DMS 273 (cell line): Measurements from ENCODE around the gene FRK.
"Not testable (repeated sequence)": the region's sequence is repeated elsewhere in the genome, so short reads cannot be mapped to it uniquely, and the experiment has no call there.

Experiments used
- DNase-seq: peaks from one replicate; lab custom pipeline; 2025; ENCODE audit not compliant: unreplicated experiment; lab: John Stamatoyannopoulos, UW

Gene FRK

DNA sequence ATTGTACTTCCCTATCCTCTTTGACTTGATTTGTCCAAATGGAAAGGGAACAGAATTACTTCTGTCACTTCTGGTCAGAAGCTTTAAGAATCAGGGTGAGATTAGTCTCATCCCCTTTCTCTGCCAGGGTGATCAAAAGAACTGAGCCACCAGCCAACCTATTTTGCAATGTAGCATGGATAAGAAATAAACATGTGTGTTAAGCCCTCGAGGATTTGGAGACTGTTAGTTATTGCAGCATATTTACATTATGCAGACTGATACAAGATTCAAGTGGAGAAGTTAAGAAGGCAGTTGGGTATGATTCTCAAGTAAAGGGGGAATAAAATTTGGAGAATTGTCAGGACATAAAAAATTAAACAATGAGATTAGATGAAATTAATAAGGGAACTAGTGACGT, 106.0 kb downstream of the FRK start:
- no peak for DNase-seq

DNA sequence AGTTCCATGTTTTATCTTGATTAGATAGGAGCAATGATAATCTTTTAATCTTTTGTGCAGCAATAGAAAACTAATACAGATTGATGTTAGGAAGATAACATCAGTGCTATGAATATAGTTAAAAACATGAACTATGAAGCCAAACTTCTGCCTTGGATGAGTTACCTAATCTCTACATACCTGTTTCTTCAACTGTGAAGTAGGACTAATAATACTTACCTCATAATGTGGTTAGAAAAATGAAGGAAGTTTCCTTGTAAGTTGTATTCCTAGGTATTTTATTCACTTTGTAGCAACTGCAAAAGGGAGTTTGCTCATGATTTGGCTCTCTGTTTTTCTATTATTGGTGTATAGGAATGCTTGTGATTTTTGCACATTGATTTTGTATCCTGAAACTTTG, 111.9 kb downstream of the FRK start:
- no peak for DNase-seq

DNA sequence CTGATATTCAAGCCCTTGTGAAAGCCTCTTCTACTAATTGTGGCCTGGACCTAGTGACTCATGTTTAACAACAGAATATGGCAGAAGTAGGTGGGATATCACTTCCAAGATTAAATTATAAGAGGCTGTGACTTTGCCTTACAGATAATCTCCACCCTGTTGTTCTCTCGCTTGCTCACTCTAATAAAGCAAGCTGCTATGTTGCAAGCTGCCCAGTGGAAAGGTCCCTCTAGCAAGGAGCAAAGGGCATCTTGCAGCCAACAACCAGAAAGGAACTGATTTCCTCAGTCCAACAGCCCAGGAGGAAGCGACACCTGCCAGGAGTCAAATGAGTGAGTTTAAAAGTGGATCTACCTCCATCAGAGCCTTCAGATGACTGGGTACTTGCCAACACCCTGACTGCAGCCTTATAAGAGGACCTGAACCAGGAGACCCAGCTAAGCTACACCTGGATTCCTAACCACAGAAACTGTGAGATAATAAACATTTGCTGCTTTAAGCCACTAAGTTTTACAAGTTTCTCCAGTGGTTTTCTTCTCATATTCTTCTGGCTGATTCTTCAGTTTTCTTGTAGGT, 112.6 kb downstream of the FRK start:
- DNase-seq: no peak

DNA sequence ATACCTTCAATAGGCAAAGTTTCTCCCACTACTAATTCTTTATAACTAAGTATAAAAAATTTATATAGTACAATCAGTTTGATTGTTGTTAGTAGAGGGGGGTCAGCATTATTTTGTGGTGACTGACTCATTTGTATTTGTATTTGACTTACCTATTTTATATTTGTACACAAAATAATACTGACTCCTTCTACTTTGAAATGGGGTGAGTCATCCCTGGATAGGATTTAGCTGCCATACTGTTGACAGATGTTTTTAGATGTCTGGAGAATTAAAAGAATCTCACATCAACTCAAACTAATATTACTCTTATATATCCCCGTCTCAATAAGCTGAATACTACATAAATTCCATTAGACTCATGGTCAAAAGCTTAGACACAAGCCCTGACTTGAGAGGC, 114.9 kb downstream of the FRK start:
- DNase-seq: peak; percentile 14

GRCh38 chr6:115945306-115945705, 115.4 kb downstream of the FRK start:
- DNase-seq: peak; percentile 63

DNA sequence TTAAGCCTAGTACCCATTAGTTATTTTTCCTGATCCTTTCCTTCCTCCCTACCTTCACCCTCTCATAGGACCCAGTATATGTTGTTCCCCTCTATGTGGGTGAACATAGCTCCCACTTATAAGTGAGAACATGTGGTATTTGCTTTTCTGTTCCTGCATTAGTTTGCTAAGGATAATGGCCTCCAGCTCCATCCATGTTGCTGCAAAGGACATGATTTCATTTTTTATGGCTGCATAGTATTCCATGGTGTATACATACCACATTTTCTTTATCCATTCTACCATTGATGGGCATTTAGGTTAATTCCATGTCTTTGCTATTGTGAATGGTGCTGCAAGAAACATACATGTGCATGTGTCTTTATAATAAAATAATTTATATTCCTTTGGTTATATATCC, 115.9 kb downstream of the FRK start:
- DNase-seq: not testable (repeated sequence)

GRCh38 chr6:115937502-115937901, 123.2 kb downstream of the FRK start:
- DNase-seq: not testable (repeated sequence)

GRCh38 chr6:115935361-115935760, 125.3 kb downstream of the FRK start:
- DNase-seq: no peak

DNA sequence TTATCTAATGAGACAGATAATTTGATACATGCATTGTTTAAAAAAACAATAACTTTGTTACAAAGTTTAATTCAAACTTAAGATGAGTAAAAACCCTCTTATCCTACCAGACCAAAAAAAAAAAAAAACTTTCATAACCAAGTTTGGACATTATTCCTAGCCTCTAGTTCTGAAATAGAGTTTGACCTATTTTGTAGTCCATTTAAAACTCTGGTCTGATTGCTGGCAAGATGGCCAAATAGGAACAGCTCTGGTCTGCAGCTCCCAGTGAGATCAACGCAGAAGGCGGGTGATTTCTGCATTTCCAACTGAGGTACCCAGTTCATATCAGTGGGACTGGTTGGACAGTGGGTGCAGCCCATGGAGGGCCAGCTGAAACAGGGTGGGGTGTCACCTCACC, 125.9 kb downstream of the FRK start:
- no peak for DNase-seq

DNA sequence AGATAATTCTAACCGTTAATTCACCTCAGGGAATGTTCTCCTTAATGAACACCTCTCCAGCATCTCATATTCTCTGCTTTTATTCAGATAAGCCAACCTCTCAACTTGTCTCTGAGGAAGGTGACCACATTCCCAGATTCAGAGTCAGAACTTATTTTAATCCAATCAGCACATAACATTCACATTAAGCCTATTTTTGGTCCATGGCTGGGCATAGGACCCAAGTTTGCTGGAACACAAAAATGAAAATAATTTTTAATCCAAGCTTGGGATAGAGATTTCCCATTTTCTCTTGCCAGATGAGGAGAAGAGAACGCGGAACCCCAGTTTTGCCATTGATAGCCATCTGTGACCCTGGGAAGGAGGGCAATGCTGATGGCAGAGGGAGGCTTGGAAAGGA, 126.5 kb downstream of the FRK start:
- DNase-seq: no peak

DNA sequence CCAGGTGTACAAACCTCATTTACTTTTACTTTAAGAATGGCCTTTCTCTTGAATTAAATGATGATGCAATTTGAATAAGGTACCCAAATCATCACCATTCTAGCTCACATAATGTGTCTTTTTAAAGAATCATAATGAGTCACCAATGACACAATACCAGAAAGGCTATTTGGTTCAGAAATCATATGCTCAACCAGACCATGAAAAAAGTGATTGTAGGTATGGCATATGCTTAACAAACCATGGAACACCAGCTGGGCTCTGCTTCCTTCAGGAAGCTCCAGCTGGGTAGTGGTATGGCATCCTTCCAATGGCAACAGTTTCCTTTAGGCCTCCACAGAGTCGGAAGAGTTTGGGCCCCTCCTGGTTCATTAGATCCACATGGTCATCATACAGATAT, 128.2 kb downstream of the FRK start:
- DNase-seq: peak; percentile 95

- not testable (repeated sequence) for DNase-seq
These were observed 132.7 kb downstream of the FRK start for GRCh38 chr6:115928000-115928399.

- DNase-seq: no peak
These were observed 137.7 kb downstream of the FRK start for GRCh38 chr6:115922971-115923370.

DNA sequence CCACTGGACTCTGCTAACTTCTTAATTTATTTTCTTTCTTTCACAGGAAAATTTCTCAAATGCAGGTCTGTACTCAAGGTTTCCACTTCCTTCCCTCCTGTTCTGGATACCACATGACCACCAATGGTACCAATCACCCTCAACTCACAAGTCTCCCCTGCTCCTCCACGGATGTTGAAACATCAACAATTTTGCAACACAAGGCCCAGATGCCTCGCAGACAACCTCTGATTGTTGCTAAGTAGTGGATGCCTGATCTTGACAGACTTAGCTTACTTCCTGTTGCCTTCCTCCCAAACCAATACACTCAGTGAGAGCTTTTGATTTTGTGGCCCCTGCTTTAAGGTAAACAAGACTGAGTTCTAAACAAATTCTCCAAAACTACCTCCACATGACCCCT, 146.6 kb downstream of the FRK start:
- no peak for DNase-seq

- DNase-seq: peak; percentile 16
These were observed 150.7 kb downstream of the FRK start for GRCh38 chr6:115909923-115910546.

DNA sequence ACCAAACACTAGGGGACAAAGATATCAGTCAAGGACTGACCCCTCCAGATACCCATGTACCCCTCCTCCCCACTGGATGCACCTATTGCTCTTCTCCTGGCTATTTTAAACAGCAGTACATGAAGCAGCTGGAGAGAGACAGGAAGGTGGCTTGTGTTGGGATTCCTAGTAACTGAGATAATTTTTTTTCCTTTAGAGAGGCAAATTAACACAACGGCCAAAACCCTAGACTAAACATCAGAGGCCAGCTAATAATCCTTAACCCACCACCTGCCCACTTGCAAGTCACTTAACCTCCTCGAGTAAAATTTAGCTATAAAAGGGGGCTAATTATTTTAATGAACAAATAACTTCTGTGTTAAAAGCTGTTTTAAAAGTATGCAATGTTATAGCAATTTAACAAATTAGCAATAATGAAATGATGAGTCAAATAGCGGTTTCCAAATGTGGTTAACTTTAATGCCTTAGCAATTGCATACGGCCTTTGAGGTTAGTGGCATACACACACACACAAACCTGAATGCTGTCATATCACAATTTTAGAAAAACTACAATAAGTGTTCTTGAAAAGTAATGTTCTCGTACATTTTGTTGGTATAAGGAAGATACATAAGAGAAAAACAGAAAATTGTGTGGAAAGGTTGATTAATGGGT, 151.7 kb downstream of the FRK start:
- no peak for DNase-seq

DNA sequence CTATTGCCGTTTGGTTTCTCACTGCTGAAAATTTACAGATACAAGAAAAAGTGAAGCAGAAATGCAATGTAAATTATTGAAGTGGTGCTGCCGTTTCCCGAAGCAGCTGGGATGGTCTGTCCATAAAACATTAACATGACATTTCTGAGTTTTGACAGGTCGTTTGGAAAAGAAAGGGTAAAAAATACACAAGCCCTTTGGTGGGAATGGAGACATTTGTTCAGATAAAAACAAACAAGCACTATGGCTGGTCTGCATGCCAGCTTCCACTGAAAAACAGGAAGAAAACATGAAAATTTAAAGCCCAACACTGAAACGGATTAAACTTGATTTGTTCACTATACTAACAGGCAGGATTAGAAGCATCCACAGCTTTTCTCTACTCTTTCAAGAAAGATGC, 155.2 kb downstream of the FRK start:
- no peak for DNase-seq

GRCh38 chr6:115902436-115902835, 158.3 kb downstream of the FRK start:
- no peak for DNase-seq

GRCh38 chr6:115901896-115902295, 158.8 kb downstream of the FRK start:
- peak; percentile 14 for DNase-seq

DNA sequence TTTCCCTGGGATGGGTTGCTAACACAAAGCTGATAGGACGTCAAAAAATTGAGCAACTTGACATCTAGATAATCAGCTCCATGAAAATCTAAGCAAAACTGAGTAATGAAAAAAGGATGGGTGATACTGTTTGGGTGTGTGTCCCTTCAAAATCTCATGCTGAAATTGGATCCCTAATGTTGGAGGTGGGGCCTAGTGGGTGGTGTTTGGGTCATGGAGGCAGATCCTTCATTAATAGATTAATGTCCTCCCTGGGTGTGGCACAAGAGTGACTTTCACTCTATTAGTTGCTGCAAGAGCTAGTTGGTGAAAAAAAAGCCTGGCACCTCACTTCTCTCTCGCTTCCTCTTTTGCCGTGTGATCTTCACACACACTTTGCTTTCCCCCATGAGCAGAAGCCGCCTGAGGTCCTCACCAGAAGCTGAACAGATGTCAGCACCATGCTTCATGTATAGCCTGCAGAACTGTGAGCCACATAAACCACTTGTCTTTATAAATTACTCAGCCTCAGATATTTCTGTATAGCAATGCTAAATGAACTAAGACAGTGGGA, 160.9 kb downstream of the FRK start:
- no peak for DNase-seq

DNA sequence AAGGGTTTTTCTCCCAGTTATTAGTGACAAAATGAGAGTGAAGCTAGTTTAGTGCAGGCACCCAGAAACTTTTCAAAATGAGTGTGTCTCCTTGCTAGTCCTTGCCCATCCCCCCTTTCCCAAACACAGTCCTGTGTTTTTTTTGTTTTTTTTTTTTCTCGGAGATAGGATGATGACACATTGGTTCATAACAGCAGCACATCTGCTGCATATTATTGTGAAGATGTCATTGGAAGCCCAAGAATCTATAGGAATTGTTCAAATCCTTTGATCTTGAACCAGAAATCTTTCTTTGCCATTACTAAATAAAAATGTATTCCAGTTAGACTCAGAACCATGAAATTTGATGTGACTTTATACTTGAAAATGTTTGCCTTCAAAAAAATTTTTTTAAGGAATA, 162.4 kb downstream of the FRK start:
- no peak for DNase-seq

DNA sequence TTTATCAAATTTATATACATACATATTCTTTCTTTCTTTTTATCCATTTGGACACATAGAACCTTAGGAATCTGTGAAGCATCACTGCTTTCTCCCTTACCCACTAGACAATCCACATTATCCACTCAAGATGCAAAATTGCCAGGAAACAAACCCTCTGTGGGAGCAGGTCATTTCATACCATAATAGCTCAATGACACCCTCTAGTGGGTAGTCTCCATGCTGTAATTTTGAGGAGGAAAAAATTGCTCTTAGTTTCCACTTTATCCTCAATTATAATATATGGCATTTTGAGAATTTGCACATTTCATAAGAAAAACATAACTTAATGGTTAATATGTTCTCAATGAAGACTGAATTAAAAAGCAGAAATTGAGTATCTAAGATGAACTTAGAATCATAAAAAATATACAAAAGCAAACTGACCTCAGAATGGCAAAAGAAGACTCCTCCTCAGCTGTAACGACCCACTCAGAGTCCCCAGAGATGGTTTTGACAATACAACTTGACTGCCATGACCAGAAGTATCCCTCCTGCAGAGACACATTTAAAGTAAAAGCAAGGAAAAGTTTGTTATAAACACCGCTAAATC, 164.1 kb downstream of the FRK start:
- peak; percentile 76 for DNase-seq
